SW 1271 (cell line): ENCODE data around the gene PDCL2.

Source experiments
- DNase-seq, 2 experiments: peaks; one replicate each; lab custom pipeline; 2025; lab: John Stamatoyannopoulos, UW

Gene PDCL2

DNA sequence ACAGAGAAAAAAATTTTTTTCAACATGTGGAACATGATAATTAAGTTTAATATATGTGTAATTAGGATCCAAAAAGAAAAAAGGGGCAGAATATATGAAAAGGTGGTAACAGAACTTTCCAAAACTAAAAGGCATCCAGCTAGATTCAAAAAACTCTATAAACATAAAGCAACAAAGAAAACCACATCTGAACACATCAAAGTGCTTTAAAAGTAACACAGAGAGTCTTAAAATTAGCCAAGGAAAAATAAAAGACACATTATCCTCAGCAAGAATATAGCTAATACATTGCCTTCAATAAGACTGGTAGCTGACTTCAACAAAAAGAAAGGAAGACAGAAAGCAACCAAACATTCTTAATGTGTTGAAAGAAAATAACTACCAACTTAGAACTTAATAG lies 53.5 kb downstream of the PDCL2 start:
- DNase-seq = no peak

DNA sequence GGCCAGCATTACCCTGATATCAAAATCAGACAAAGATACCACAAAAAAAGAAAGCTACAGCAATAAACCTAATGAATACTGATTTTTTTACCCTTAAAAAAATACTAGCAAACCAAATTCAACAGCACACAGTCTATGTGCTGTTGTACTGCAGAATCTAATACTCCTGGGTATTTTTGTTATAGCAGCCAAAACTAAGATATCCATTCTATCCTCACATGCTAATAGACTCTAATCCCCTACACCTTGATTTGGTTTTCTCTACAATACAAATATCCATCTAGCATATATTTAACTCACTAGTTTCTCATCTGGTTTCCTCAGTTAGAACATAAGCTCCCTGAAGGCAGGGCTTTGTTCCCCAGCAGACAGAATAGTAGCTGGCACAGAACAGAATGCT lies 57.7 kb downstream of the PDCL2 start:
- DNase-seq = no peak

DNA sequence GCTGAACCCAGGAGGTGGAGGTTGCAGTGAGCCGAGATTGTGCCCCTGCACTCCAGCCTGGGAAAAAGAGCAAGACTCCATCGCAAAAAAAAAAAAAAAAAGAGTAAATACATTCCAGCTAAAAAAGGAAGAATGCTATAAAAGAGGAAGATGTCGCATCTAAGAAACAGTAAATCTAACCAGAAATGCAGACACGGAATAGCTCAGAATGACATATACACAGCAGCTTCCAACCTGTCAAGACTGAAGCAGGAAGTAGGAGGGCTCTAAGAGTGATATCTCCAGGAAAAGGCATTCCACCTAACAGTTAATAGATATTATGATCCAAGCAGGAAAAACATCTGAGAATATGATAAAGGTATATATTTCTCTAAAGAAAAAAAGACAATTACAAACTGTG lies 61.4 kb downstream of the PDCL2 start:
- DNase-seq = no peak

DNA sequence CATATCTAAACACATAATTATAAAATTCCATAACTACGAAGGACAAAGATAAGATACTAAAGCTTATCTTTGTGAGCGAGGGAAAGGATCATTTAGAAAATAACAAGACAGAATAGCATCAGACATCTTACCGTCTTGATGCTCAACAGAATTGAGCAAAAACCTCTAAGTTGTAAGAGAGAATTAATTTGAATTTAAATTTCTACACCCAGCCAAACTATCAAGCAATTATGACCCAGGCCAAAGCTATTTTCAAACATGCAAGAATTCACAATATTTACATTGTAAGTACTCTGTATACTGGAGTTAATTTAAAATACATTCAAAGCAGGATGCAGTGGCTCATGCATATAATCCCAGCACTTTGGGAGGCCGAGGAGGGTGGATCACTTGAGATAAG lies 61.9 kb downstream of the PDCL2 start:
- no peak for DNase-seq

DNA sequence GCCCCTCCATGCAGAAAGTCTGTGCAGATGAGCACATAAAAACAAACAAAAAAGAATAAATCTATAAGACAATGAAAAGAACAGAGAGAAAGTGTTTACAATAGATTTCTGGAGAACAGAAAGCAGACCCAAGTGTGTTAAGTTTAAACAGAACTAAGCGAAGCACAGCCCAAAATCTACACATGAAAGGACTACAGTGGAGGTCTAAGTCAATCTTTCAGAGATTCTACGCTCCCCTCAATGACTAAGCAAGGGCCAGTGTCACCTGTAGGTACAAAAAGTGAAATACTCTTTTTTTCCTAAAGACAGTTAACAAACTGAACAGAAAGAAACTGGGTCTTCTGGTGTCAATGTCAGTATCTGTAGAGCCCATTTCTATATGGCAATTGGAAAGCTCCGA lies 63.6 kb downstream of the PDCL2 start:
- DNase-seq = no peak

DNA sequence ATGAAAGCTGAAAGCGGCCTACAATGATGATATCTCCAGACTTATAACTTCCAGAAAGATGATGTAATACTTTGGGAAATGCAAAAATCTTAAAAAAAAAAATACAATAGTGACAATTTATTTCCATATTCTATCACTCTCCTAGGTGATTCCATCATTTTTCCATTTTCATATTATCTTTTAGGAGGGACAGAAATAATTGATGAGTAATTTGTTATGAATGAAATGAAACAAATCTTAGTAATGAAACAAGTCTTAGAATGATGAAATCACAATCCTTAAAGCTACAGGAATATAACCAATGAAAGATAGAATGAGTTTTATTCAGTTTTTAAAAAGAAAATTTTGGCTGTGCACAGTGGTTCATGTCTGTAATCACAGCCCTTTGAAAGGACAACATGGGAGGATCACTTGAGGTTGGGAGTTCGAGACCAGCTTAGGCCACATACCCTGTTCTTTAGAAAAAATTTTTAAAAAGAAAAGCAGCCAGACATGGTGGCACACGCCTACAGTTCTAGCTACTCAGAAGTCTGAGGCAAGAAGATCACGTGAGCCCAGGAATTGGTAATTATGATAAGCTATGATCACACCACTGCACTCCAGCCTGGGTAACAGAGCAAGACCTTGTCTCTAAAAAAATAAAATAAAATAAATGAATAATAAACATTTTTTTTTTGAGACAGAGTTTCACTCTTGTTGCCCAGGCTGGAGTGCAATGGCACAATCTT lies 67.0 kb downstream of the PDCL2 start:
- DNase-seq = no peak

DNA sequence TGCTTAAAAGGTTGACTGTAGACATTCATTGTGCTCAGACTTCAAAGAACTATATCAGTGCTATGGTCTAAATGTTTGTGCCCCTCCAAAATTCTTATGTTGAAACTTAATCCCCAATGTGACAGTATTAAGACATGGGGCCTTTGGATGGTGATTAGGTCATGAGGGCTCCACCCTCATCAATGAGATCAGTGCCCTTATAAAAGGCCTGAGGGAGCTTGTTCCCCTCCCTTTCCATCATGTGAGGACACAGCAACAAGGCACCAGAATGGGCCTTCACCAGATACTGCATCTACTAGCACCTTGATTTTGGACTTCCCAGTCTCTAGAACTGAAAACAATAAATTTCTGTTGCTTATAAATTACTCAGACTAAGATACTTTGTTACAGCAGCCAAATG lies 73.6 kb downstream of the PDCL2 start:
- no peak for DNase-seq

DNA sequence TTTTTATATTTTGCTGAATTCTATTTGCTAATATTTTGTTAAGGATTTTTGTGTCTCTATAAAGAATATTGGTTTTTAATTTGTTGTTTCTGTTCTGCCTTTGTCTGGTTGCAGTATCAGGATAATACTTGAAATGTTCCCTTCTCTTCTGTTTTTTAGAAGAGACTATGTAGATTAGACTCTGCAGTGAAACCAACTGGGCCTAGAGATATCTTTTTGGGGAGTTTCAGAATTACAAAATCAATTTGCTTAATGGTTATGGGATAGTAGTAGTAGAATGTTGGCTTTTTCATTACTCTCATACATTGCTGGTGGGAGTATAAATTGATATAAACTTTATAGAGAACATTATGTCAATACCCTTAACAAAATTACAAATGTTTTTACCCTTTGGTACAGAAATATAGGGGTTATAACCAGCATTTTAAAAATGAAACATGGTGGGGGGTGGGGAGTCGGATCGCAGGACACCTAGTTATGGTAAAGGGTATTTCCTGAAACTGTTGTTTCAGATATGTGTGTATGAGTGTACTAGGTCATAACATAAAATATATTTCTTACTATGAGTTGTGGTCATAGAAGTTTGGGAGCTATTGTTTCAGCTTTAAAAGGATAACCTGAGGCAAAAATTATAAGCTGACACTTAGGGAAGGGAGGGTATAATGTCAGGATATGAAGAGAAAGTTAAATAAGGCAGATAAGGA lies 74.4 kb downstream of the PDCL2 start:
- no peak for DNase-seq

DNA sequence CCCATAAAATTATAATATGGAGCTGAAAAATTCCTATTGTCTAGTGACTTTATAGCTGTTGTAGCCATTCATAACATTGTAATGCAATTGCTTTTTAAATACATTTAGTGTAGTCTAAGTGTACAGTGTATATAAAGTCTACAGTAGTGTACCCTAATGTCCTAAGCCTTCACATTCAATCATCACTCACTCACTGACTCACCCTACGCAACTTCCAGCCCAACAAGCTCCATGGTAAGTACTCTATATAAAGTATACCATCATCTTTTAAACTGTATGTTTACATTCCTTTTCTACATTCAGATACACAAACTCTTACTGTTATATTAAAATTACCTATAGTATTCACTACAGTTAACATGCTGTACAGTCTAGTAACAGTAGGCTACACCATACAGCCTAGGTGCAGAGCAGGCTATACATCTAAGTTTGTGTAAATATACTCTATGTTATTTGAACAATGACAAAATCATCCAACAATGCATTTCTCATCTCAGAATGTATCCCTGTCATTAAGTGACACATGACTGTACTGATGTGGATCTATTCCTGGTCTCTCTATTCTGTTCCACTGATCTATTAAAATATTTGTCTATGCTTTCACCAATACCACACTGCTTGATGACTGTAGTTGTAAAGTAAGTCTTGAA lies 79.0 kb downstream of the PDCL2 start:
- no peak for DNase-seq

DNA sequence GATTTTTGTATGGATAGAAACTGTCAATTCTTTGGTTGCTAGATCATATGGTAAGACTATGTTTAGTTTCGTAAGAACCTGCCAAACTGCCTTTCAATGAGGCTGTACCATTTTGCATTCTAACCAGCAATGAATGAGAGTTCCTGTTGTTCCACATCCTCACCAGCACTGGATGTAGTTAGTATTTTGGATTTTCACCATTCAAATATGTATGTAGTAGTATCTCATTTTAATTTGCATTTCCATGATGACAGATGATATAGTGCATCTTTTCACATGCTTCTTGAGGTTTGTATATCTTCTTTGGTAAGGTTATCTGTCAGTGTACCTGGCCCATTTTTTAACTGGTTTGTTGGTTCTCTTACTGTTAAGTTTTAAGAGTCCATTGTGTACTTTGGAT lies 80.0 kb downstream of the PDCL2 start:
- DNase-seq = no peak

DNA sequence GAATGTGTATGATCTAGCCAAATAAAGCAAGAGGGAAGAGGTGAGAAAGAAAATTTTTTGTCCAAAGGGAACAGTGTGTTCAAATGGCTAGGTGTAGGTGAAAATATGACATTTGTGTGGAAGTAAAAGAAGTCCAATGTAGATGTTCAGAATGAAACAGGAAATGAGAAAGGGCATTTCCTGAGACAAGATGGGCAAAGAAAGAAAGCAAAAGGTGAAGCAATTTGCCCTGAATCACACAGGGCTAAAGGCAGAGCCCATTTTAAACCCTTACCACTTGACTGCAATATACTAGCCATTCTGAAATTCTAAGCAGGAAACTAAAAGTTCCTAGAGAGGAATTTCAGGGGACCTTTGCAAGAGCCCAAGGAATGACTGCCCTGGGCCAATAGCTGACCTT lies 81.4 kb downstream of the PDCL2 start:
- DNase-seq = no peak

DNA sequence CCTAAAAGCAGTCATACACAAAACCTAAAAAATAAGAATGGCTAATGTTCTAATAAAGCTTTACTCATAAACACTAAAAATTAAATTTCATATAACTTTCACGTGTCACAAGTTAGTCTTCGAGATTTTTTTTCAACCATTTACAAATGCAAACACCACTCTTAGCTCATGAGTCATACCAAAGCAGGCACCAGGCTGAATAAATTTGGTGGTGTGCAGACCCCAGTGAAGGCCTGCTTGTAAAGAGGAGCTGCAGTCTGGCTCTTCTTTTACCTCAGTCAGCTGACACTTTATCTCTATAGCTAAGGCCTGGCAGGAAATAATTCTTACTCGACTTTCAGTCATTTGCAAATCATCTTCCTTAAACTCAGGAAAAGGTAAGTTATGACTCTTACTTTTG lies 82.8 kb downstream of the PDCL2 start:
- DNase-seq = no peak

DNA sequence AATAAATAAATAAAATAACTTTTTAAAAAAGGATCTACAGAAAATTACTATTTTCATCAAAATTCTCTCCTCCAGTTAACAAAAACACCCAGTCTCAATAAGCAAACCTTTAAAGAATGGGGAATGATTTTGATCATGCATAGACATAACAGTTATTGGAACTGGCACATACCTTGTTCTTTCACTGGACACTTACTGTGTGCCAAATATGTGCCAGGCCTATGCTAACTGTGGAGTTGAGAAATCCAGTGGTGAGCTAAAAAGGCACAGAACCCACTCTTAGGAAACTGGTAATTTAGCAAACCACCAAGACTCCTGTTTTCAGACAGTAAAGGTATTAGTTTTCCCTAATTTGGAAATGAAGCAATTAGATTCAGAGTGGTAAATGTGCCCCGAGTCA lies 84.4 kb downstream of the PDCL2 start:
- DNase-seq = no peak
